ENCODE results near the gene ZNF862.
"Not testable (repeated sequence)": the region's sequence is repeated elsewhere in the genome, so short reads cannot be mapped to it uniquely, and the experiment has no call there.

ZNF862 gene

DNA sequence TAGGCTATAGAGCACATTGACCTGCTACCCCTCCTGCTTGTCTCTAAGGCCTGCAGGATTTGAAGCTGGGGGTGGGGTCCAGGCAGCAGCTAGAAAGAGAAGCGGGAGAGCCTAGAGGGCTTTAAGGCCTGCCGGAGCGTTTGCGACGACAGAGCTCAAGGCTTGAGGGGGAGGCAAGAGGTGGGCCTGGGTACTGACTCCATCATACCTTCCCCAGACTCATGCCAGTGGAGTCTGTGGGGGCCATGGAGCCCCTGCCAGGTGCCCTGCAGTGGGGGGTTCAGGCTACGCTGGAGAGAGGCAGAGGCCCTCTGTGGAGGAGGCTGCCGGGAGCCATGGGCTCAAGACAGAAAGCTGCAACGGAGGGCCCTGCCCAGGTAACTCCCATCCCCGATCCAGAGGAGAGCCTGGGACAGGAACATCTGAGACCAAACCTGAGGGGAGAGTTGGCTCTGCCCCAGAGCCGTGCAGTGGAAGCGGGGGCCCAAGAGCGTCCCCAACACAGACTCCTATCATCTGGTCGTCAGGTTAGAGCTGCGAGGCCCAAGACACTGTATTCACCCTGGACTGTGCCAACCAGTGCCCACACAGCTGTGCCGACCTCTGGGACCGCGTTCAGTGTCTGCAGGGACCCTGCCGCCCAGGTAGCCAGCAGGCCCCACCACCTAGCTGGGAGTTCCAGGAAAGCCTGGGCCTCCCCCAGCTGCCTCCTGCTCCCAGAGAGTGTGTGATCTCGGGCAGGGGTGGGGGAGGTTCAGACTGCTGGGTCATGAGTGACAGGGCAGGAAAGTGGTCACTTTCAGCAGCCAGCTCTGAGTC is 13.2 kb upstream of the ZNF862 start:
- no peak for DNase-seq (ENCODE audit: low spot score)

DNA sequence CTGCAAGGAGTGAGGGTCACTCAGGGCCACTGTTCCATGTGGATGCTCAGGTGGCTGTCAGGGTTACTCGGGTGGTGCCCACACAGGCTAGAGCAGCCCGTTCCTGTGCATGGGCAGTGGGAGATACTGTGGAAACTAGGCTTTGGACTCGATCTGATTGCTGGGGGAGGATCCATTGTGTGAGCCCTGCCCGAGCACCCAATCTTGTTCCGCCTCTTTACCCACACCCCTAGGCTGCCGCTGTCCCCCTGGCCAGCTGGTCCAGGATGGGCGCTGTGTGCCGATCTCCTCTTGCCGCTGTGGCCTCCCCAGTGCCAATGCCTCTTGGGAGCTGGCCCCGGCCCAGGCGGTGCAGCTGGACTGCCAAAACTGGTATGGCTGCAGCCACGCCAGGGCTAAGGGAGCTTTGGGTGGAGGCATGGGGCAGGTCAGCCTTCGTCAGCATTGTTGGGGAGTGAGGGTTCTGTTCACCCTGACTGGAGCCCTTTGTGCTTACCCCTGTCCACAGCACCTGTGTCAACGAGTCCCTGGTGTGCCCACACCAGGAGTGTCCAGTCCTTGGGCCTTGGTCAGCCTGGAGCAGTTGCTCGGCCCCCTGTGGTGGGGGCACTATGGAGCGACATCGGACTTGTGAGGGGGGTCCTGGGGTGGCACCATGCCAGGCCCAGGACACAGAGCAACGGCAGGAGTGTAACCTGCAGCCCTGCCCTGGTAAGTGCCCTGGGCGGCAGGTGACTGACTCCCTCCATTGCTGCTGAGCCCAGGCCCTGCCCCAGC is 12.4 kb upstream of the ZNF862 start:
- no peak for DNase-seq (ENCODE audit: low spot score)

DNA sequence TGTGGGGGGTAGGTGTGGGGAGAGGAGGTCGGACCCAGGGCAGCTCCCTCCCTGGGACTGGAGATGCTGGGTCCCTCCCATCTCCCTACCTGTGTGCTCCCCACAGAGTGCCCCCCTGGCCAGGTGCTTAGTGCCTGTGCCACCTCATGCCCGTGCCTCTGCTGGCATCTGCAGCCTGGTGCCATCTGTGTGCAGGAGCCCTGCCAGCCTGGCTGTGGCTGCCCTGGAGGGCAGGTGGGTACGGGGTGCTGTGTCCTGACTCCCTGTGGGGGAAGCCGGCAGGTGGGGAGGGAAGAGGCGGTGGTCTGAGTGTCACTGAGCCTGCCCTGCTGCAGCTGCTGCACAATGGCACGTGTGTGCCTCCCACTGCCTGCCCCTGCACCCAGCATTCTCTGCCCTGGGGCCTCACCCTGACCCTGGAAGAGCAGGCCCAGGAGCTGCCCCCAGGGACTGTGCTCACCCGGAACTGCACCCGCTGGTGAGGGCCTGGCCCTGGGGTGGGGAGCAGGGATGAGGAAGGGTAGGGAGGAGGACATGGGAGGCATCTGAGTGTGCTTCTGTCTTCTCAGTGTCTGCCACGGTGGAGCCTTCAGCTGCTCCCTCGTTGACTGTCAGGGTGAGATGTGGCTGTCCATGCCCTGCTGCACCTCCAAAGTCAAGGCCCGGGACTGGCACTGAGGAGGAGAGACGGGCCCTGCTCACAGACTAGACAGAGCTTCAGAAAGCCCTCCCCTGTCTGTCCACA is 11.7 kb upstream of the ZNF862 start:
- DNase-seq (ENCODE audit: low spot score), result no peak

DNA sequence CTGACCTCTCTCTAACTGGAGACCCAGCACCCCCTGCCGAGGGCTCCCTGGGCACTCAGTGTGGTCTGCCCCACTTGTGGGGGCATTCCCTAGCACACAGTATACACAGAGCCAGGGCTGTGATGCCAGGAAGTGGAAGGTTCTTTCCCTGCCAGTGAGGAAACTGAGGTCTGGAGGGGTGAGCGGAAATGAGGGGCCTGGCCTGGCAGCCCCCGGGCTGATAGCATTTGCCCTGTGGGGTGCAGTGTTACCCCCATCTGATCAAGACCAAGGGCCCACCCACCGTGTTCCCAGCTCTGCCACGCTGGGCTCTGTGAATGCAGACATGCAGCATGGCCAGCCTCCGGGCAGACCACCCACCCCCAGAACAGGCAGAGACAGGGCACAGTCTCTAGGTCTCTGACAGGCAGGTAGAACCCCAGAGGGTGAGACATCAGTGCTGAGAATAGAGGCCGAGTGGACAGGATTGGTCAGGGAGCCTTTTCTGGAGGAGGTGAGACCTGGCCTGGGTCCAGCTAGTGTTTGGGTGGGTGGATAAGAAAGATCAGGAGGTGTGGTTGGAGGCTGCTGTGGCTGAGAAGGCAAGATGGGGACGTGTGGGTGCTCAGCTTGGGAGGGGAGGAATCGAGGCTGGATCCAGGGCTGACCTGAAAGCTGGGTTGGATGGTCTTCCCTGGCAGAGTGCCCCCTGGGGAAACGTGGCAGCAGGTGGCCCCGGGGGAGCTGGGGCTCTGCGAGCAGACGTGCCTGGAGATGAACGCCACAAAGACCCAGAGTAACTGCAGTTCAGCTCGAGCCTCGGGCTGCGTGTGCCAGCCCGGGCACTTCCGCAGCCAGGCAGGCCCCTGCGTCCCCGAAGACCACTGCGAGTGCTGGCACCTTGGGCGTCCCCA is 10.8 kb upstream of the ZNF862 start:
- DNase-seq (ENCODE audit: low spot score), result no peak

DNA sequence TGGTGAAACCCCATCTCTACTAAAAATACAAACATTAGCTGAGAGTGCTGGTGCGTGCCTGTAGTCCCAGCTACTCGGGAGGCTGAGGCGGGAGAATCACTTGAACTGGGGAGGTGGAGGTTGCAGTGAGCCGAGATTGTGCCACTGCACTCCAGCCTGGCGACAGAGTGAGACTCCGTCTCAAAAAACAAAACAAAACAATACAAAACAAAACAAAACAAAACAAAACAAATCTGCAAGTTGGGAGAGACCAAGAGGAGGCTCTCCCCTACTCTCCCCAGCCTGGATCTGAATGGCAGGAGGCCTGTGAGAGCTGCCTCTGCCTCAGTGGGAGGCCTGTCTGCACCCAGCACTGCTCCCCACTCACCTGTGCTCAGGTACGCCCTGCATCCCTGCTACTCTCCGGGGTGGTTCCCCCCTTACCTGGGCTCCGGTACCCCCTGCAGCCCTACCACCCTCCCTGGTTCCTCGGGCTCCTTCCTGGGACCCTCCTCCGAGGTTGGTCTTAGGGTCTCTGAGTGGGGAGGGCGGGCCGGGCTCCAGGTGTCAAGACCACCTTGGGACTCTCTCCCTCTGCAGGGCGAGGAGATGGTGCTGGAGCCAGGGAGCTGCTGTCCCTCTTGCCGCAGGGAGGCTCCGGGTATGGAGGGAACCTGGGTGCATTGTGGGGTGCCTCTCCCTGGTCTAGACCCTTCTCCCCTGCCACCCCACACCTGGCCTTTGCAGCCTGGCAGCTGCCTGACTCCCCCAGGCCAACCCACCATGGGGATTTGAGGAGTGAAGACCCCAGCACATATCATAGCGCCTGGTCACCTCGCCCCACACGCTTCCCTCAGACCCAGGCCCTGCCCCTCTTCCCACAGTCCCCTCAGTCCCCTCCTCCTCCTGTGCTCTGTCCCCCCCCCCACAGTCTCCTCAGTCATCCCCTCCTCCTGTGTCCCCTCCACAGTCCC is 9.5 kb upstream of the ZNF862 start:
- no peak for DNase-seq (ENCODE audit: low spot score)

DNA sequence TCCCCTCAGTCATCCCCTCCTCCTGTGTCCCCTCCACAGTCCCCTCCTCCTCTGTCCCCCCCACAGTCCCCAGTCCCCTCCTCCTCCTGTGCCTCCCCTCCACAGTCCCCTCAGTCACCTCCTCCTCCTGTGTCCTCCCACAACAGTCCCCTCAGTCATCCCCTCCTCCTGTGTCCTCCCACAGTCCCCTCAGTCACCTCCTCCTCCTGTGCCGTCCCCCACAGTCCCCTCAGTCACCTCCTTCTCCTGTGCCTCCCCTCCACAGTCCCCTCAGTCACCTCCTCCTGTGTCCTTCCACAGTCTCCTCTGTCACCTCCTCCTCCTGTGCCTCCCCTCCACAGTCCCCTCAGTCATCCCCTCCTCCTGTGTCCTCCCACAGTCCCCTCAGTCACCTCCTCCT is 7.6 kb upstream of the ZNF862 start:
- not testable (repeated sequence) for DNase-seq (ENCODE audit: low spot score)

DNA sequence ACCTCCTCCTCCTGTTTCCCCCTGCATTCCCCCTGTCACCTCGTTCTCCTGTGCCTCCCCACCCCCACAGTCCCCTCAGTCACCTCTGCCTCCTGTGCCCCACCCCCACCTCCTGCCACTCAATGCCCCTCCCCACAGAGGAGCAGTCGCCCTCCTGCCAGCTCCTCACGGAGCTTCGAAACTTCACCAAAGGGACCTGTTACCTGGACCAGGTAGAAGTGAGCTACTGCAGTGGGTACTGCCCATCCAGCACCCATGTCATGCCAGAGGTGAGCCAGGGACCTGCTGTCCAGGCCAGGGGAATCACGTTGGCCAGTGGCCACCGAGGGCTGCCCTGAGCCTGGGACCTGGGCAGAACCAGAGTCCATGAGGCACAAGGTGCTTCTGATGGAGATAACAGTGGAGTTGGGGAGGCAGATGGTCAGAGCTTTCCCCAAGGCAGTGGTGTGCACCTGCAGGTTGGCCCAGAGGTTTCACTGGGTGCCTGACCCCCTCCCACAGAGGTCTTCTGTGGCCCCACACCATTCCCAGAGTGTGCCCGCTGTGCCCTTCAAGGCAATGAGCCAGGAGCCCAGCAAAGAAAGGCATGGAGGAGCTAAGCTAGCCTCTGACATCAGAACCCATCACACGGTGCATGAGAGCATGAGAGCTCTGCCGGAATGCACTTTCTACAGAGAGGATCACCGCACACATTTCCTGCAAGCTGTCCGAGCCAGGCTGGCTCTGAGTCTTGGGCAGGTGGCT is 7.0 kb upstream of the ZNF862 start:
- no peak for DNase-seq (ENCODE audit: low spot score)

DNA sequence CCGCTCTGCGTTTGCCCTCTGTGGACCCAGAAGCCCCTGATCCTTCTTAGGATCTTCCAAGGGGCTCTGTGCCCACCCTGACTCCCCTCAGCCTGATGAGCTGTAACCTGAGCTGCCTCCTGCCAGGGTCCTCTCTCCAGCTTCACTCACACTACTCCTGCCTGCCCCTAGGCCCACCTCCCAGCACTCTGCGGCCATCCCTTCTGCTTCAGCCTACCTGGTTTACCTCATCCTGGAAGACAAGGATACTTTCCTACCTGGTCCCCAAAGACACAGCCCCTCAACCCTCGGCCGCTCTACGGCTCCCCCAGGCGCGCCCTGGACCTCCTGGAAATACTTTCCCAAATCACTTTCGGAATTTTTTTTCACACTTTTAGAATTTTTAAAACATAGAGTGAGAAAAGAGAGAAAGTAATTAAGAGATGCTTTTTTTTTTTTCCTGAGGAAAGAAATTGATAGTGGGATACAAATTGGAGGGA is 6.4 kb upstream of the ZNF862 start:
- DNase-seq (ENCODE audit: low spot score), result no peak

DNA sequence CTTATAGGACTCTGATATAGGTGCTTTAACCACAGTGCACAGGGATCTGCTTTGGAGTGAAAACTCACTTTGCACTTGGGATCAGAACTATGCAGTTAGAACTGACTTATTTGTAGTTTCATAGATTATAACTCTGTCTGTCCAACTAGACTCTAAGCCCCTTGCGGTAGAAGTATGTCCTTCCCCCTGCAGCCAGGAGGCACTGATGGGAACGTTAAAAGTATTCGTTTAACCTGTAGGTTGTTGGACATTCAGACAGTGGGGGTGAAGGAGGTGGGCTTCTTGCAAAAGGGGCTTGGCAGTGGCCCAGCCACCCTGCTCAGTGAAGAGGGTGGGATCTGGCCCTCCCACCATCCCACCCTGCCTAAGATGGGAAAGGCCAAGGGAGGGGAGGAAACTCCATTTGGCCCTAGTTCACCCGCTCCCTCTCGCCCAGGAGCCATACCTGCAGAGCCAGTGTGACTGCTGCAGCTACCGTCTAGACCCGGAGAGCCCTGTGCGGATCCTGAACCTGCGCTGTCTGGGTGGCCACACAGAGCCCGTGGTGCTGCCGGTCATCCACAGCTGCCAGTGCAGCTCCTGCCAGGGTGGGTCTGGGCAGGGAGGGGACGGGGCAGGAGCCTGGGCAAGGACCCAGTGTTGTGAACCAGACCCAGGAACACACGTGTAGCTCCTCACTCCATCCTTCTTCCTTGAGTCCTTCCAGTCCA is 5.7 kb upstream of the ZNF862 start:
- no peak for DNase-seq (ENCODE audit: low spot score)

DNA sequence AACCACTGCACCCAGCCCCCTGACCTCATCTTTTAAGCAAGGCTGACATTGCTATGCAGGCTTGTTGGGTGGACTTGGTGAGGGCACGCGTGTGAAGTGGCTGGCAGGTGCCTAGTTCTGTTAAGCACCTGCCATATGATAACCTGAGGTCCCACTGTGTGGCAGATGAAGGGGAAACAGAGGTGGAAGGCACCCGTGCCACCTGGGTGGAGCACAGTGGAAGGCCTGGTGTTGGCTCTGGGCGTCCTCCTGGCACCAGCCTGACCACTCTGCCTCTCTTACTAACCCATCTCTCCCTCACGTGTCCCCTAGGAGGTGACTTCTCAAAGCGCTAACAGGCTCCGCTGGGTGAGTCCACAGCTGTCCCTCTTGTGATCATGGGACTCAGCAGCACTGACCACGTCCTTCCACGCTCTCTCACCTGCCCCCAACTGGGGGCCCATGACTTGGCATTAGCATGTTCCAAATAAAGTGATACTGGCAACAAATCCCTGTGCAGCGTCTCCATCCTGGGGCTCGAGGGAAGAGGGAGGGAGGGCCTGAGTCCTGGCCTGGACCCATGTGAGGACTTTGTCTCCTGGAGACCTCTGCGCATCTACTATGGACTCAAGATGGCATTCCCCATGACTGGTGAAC is 4.6 kb upstream of the ZNF862 start:
- no peak for DNase-seq (ENCODE audit: low spot score)

DNA sequence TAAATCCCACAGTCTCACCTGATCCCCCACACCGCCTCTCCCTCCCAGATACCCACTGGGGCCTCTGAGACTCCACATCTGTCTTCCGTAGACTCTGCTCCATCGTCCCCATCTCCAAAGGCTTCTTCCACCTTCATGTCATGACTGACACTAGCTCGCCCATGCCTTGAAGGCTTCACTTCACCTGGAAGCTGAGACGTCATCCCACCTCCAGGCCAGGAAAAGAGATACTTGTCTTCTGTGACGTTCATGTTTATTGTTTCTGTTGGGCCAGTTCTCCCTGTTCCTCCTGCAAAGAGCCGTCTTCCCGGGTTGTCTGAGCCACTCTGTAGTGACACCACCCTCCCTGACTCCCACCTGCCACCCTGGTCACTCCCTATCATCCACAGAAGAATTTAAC is 3.6 kb upstream of the ZNF862 start:
- no peak for DNase-seq (ENCODE audit: low spot score)

DNA sequence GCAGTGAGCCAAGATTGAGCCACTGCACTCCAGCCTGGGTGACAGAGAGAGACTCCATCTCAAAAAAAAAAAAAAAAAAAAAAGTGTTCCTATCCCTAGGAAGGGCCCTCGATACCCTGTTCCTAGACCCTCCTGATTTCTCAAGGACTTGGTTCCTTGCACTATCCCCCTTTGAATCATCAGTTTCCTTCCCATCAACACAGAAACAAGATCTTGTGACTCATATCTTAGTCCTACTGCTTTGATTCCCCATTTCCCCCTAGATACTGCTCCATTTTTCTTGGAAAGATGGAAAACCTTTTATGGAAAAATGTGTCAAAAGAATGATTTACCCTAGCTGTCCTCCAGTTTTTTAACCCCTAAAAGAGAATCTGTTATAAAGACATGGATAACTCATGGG is 1.7 kb upstream of the ZNF862 start:
- no peak for DNase-seq (ENCODE audit: low spot score)

DNA sequence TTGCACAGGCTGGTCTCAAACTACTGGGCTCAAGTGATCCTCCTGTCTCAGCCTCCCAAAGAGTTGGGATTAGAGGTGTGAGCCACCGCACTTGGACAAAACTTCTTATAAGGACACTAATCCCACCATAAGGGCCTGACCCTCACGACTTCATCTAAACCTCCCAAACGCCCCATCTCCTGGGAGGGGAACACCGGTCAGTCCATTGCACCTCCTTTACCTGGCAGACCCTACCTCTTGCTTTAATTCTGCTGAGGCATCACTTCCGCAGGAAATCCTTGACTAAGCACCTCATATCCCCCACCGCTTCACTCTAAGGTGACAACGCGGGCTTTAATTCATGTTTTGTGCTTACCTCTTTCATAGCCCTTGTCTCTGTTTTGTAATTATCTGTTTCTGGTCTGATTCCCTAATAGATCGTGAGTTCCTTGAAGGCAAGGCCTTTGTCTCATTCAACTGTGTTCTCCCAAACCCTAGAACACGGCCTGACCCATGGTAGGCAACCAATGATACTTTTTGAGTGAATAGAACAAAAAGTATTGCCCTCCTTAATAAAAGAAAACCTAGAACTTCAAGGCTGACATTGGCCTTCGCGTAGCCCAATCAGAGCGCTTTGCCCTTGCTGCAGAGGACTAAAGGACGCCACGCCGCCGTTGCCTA is 481 bp upstream of the ZNF862 start:
- DNase-seq (ENCODE audit: low spot score), result no peak

DNA sequence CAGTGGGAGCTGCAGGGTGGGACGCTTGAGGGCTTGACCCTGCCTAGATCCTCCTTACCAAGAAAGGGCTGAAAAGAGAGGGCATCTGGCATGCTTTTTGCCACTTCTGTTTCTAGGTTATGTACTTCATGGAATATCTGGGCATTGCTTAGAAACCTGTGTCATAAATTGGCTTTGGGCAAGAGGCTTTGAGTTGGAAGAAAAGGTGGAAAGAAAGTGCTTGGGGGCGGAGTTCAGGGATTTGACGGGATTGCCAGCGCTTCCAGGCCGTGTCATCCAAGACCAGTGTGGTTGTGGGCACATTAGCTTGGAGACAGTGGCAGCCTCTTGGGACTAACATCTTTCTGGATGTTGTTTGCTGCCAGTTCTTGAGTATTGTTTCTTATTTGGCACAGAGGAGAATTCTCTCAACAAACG is 825 bp downstream of the ZNF862 start:
- peak; percentile 71 for DNase-seq (ENCODE audit: low spot score)

DNA sequence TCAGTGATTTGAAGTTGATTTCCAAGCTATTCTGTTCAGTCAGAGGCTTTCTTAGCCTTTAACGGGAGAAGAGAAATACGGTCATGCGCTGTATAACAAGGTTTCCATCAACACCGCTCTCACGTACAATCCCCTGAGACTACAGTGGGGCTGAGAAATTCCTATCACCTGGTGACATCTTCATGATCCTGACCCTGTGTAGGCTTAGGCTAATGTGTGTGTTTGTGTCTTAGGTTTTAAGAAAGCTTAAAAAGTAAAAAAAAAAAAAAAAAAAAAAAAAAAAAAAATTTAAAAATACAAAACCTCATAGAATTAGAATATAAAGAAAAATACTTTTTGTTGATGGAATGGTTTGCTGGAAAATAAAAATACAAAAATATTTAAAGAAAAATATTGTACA is 1.8 kb downstream of the ZNF862 start:
- no peak for DNase-seq (ENCODE audit: low spot score)

DNA sequence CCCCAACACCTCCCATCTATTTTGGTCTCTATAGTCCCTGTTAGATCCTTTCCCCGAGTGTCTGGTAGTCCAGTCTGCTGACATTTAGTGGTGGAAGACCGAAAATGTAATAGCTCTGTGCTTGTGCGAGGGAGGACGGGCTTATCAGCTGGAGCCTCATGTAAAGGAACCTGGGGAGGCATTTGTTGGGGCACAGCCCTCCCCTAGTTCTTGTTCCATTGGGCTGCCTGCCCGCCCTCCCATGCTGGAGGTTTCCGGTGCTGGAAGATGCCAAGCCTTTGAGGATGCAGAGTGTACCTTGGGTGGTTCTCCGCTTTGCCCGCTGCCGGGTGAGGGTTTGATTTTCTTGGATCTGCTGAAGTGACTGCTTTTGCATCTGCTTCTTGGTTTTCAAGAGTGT is 5.4 kb downstream of the ZNF862 start:
- no peak for DNase-seq (ENCODE audit: low spot score)

DNA sequence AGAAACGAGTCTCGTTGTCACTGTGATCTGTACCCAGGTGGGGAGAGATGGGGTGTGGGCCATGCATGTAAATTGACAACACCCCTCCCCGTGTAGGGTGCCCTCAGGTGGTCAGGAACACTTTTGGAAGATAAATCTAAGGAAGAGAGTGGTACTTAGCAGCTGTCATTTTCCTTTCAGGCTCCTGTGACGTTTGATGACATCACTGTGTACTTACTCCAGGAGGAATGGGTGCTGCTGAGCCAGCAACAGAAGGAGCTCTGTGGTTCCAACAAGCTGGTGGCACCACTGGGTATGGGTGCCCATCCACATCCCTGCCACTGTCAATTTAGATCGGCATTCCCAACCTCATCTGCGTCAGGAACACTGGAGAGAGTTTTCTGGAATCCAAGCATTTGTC is 6.3 kb downstream of the ZNF862 start:
- no peak for DNase-seq (ENCODE audit: low spot score)
